Activated T-helper 1 cell treated with Interleukin-2 at 50 U/mL for 16 hours (primary cell): Measurements from ENCODE around the gene TIFAB.

Experiments used
- DNase-seq: peaks from one replicate; pipeline ENCODE4 v3.0.0-alpha.2; 2020; ENCODE audit warnings: low read depth

Gene TIFAB

DNA sequence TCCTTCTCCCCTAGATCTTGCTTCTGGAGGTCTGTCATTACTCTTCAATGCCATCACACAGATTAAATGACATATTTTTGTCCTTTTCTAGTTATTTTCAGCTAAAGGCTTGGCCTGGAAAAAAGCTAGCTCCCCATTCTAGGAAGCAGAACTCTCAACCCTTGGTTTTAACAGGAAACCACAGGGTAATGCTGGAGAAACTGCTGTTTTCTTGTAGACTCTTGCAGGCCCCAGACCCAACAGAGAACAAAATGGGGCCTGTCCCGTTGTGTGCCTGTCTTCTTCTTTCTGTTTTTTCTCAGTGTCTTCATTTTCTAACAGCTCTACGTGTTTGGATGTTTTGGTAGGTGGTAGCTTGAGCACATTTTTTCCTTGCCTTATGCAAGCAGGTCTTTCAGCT, 26.5 kb downstream of the TIFAB start:
- no peak for DNase-seq

DNA sequence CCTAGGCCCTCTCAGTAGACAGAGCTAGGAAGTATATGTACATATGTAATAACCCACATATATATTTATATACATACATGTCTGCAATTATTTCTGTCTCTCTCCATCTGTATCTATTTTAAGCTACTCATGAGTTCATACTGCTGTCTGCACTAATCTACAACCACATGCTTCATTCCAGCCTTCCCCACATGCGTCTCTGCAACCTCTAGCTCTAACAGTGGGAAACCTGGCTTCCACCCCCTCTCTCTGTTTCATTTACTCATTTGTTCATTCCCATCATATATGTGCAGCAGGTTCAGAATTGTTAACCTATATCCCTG, 28.3 kb downstream of the TIFAB start:
- no peak for DNase-seq

GRCh38 chr5:135423146-135423845, 28.9 kb downstream of the TIFAB start:
- DNase-seq, result no peak

- DNase-seq, result no peak
Observed at GRCh38 chr5:135422419-135422818, 29.7 kb downstream of the TIFAB start.

GRCh38 chr5:135417083-135417482, 35.1 kb downstream of the TIFAB start:
- DNase-seq, result no peak

DNA sequence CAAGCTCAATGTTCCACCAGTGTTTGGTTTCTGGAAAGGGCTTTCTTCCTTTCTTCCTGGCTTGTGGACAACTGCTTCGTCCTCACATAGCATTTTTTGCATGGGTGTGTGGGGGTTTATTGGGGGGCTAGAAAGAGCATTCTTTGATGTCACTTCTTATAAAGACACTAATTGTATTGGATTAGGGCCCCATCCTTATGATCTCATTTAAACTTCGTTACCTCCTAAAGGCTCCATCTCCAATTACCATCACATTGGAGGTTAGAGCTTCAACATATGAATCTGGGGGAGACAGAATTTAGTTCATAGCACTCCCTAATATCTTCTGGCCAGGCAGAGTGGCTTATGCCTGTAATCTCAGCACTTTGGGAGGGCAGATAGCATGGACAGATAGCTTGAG, 47.1 kb downstream of the TIFAB start:
- no peak for DNase-seq

DNA sequence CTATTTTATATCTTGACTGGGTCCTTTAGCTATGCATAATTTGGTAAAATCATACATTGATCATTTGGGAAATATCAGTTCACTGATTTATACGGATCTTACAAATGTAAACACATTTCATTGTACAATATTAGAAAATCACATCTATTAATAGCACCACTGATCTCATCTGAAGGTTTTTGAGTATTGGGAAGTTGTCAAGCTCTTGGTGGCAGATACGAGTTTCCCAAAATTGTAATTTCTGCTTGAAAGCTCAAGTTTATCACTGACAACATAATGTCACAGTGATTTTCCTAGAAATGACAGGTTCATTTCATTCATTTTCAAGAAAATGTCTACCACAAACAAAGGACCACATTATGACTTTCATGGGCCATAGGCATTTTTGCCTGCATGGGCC, 50.1 kb downstream of the TIFAB start:
- DNase-seq, result no peak

- DNase-seq, result no peak
Observed at GRCh38 chr5:135400866-135401265, 51.3 kb downstream of the TIFAB start.

- DNase-seq, result no peak
Observed at GRCh38 chr5:135399794-135400542, 52.2 kb downstream of the TIFAB start.

- peak; percentile 69 for DNase-seq
Observed at GRCh38 chr5:135398855-135399793, 53.0 kb downstream of the TIFAB start, which contains the start of gene MACROH2A1. Gene MACROH2A1, minus strand, starts transcription at chr5:135399231. Its CDS starts 10,138 bp downstream, at chr5:135389093.

GRCh38 chr5:135398160-135398854, 53.8 kb downstream of the TIFAB start:
- DNase-seq, result peak; percentile 20
